A673 (cell line): ENCODE data around the gene CCL16. TPM values are rescaled to one million over a fixed set of nuclear protein-coding genes. Genes with fewer than 3 reads are reported as not detected.

Experiments
- BruUV-seq: library from RNA; stranded (reverse); fragments of 400-500 nt; replicated peaks from 2 replicates; lab custom pipeline; 2021; lab: Mats Ljungman, UMichigan
- CTCF ChIA-PET: fragments of 300-600 bp; sonication (Branson Sonifier 250); formaldehyde crosslinking; loops from one replicate; lab custom pipeline; 2022; ENCODE audit warnings: antibody characterized with exemption; lab: Charles Lee
- POLR2A ChIA-PET: fragments of 300-600 bp; sonication (Branson Sonifier 250); formaldehyde crosslinking; loops from one replicate; lab custom pipeline; 2022; ENCODE audit warnings: antibody characterized with exemption; ENCODE audit not compliant: low non-redundant PET; lab: Charles Lee
- DNase-seq: peaks from one replicate; pipeline ENCODE4 v3.0.0-alpha.2; 2015; ENCODE audit warnings: low spot score
- H3K27ac ChIP-seq: fragments of 200-600 bp; sonication (generic); 2 replicates; pipeline ENCODE4 v1.5.1; 2016; ENCODE audit warnings: mixed run types, low read depth, mild to moderate bottlenecking, mixed read lengths, antibody characterized with exemption, low read length; ENCODE audit not compliant: poor library complexity, severe bottlenecking
- H3K27me3 ChIP-seq: fragments of 200-600 bp; sonication (generic); replicated peaks from 2 replicates; pipeline ENCODE4 v1.6.1; 2017; ENCODE audit warnings: mixed run types, low read depth, mild to moderate bottlenecking, mixed read lengths, antibody characterized with exemption, low read length; ENCODE audit not compliant: insufficient read depth, poor library complexity
- H3K36me3 ChIP-seq: fragments of 200-600 bp; sonication (generic); 2 replicates; pipeline ENCODE4 v1.6.1; 2016; ENCODE audit warnings: mixed run types, mild to moderate bottlenecking, mixed read lengths, antibody characterized with exemption, low read length; ENCODE audit not compliant: insufficient read depth, poor library complexity, severe bottlenecking
- H3K4me1 ChIP-seq: fragments of 200-600 bp; sonication (generic); 2 replicates; pipeline ENCODE4 v1.6.1; 2017; ENCODE audit warnings: mixed run types, mild to moderate bottlenecking, mixed read lengths, antibody characterized with exemption, low read length; ENCODE audit not compliant: insufficient read depth, poor library complexity, severe bottlenecking
- H3K4me3 ChIP-seq: fragments of 200-600 bp; sonication (generic); 2 replicates; pipeline ENCODE4 v1.5.1; 2016; ENCODE audit warnings: low read depth, mixed run types, mild to moderate bottlenecking, mixed read lengths, low read length; ENCODE audit not compliant: poor library complexity, severe bottlenecking
- H3K9me3 ChIP-seq: fragments of 200-600 bp; sonication (generic); 2 replicates; pipeline ENCODE4 v1.6.1; 2016; ENCODE audit warnings: mixed run types, low read depth, mild to moderate bottlenecking, mixed read lengths, antibody characterized with exemption, low read length; ENCODE audit not compliant: poor library complexity, severe bottlenecking
- CTCF ChIP-seq: fragments of 300-800, 200-600 bp; sonication (generic); conservative IDR thresholded peaks from 2 replicates; pipeline ENCODE4 v1.5.1; 2017; ENCODE audit warnings: low read depth, mild to moderate bottlenecking, antibody characterized with exemption, low read length, moderate library complexity, mixed read lengths
- EZH2 ChIP-seq: fragments of 200-600 bp; sonication (generic); IDR thresholded peaks from 2 replicates; pipeline ENCODE4 v1.6.1; 2017; ENCODE audit warnings: borderline replicate concordance, low read depth, mild to moderate bottlenecking, mixed read lengths, antibody characterized with exemption, low read length; ENCODE audit not compliant: poor library complexity, severe bottlenecking
- intact Hi-C: fragments of 100-400 bp; cut with micrococcal nuclease; formaldehyde crosslinking; loops from one replicate; pipeline ENCODE4 v1.10.0; 2022; ENCODE audit not compliant: unreplicated experiment
- total RNA-seq: library from RNA; stranded (reverse); gene quantifications from 2 replicates; pipeline ENCODE4 v1.2.3, GENCODE V29; 2021

CCL16 gene
- total RNA-seq, 1 experiment from 2014 or later = not detected

GRCh38 chr17:35953720-35954119 is 27.6 kb downstream of the CCL16 start:
- DNase-seq = no peak
- no peak overlapping the region for H3K4me3 ChIP-seq
- H3K9me3 ChIP-seq = no peaks in the 10 kb centered on the region
- H3K36me3 ChIP-seq = no peaks in the 10 kb centered on the region
- POLR2A ChIA-PET = no interaction called here
- TF ChIP-seq EZH2 (no peak), CTCF (no peak)
- no peak overlapping the region for H3K27ac ChIP-seq
- H3K4me1 ChIP-seq = no peaks in the 10 kb centered on the region
- H3K27me3 ChIP-seq = no peaks in the 10 kb centered on the region
- CTCF ChIA-PET = no interaction called here
- intact Hi-C loops = no loop called here
- no TSS peak for BruUV-seq

- Histone ChIP-seq H3K4me3 (no peak overlapping the region), H3K9me3 (no peaks in the 10 kb centered on the region), H3K4me1 (no peaks in the 10 kb centered on the region), H3K36me3 (no peaks in the 10 kb centered on the region), H3K27ac (no peak overlapping the region), H3K27me3 (no peaks in the 10 kb centered on the region)
- TF ChIP-seq EZH2 (no peak), CTCF (no peak)
- POLR2A ChIA-PET = interaction anchor here (0.7 kb wide), 1 partner anchor 15 kb away, joined by 4 read pairs; no protein-coding TSS in a partner anchor
- no peak for DNase-seq
- CTCF ChIA-PET = no interaction called here
- no TSS peak for BruUV-seq
- intact Hi-C loops = no loop called here
Measured at GRCh38 chr17:35949401-35949800, 31.9 kb downstream of the CCL16 start.

GRCh38 chr17:35948092-35948491 is 33.2 kb downstream of the CCL16 start:
- ChIA-PET CTCF (no interaction called here), POLR2A (no interaction called here)
- no TSS peak for BruUV-seq

More at GRCh38 chr17:35948092-35948491, 33.2 kb downstream of the CCL16 start:
- DNase-seq = no peak
- Histone ChIP-seq H3K36me3 (no peaks in the 10 kb centered on the region), H3K9me3 (no peaks in the 10 kb centered on the region), H3K4me3 (no peak overlapping the region), H3K27ac (no peak overlapping the region), H3K4me1 (no peaks in the 10 kb centered on the region), H3K27me3 (no peaks in the 10 kb centered on the region)
- intact Hi-C loops = no loop called here
- TF ChIP-seq CTCF = no peak
- no peak for TF ChIP-seq EZH2
